Activated T-cell treated with anti-CD3 and anti-CD28 coated beads, Interleukin-2, amount 50 U/mL, for 24 hours (primary cell): ENCODE data around the gene CCNH.

Source experiments
- DNase-seq: peaks from one replicate; pipeline ENCODE4 v3.0.0-alpha.2; 2020
- H3K27ac Mint-ChIP-seq: 2 replicates; pipeline ENCODE4 v1.8.0; 2020; ENCODE audit warnings: mild to moderate bottlenecking, mixed read lengths
- H3K27me3 Mint-ChIP-seq: 2 replicates; pipeline ENCODE4 v1.8.0; 2020; ENCODE audit warnings: mixed read lengths
- H3K36me3 Mint-ChIP-seq: 2 replicates; pipeline ENCODE4 v1.8.0; 2020; ENCODE audit warnings: low read depth, mixed read lengths
- H3K4me1 Mint-ChIP-seq: 2 replicates; pipeline ENCODE4 v1.8.0; 2020; ENCODE audit warnings: low read depth, mixed read lengths
- H3K4me3 Mint-ChIP-seq: 2 replicates; pipeline ENCODE4 v1.8.0; 2020; ENCODE audit warnings: mild to moderate bottlenecking, moderate library complexity, mixed read lengths
- H3K9me3 Mint-ChIP-seq: 2 replicates; pipeline ENCODE4 v1.8.0; 2020; ENCODE audit warnings: mixed read lengths

The CCNH gene

GRCh38 chr5:87412630-87413342 lies at the start of gene CCNH:
TSS of gene CCNH (minus strand) at chr5:87412930. CDS start at chr5:87412794, 136 bp downstream.
- Mint-ChIP-seq H3K36me3 (peaks cover 46% of the 10 kb centered on the region), H3K9me3 (no peaks in the 10 kb centered on the region)

GRCh38 chr5:87457706-87458105 lies 45.0 kb upstream of the CCNH start:
- DNase-seq, result no peak
- Mint-ChIP-seq H3K27ac (no peak overlapping the region), H3K9me3 (no peaks in the 10 kb centered on the region), H3K36me3 (no peaks in the 10 kb centered on the region), H3K27me3 (peaks cover 29% of the 10 kb centered on the region), H3K4me3 (no peak overlapping the region), H3K4me1 (no peaks in the 10 kb centered on the region)

More at GRCh38 chr5:87412630-87413342, at the start of gene CCNH:
- H3K27ac Mint-ChIP-seq, result peak within 1 kb of the TSS; percentile 96
- peak; percentile 93 for DNase-seq
- peaks cover 41% of the 10 kb centered on the region for H3K4me1 Mint-ChIP-seq
- H3K27me3 Mint-ChIP-seq, result no peaks in the 10 kb centered on the region
- peak within 1 kb of the TSS; percentile 94 for H3K4me3 Mint-ChIP-seq

- H3K36me3 Mint-ChIP-seq, result no peaks in the 10 kb centered on the region
- peaks cover 24% of the 10 kb centered on the region for H3K27me3 Mint-ChIP-seq
- H3K4me3 Mint-ChIP-seq, result no peak overlapping the region
- no peak for DNase-seq
- H3K9me3 Mint-ChIP-seq, result no peaks in the 10 kb centered on the region
- H3K27ac Mint-ChIP-seq, result no peak overlapping the region
- no peaks in the 10 kb centered on the region for H3K4me1 Mint-ChIP-seq
Measured at GRCh38 chr5:87453801-87454200, 41.1 kb upstream of the CCNH start.

GRCh38 chr5:87452837-87453236 lies 40.1 kb upstream of the CCNH start:
- H3K27me3 Mint-ChIP-seq, result peaks cover 18% of the 10 kb centered on the region
- H3K36me3 Mint-ChIP-seq, result no peaks in the 10 kb centered on the region
- no peak for DNase-seq
- H3K4me1 Mint-ChIP-seq, result no peaks in the 10 kb centered on the region
- no peaks in the 10 kb centered on the region for H3K9me3 Mint-ChIP-seq
- no peak overlapping the region for H3K27ac Mint-ChIP-seq
- no peak overlapping the region for H3K4me3 Mint-ChIP-seq

GRCh38 chr5:87442419-87442818 lies 29.7 kb upstream of the CCNH start:
- Mint-ChIP-seq H3K27ac (no peak overlapping the region), H3K4me3 (no peak overlapping the region), H3K36me3 (no peaks in the 10 kb centered on the region), H3K4me1 (no peaks in the 10 kb centered on the region), H3K27me3 (peaks cover 9% of the 10 kb centered on the region), H3K9me3 (no peaks in the 10 kb centered on the region)
- no peak for DNase-seq

- DNase-seq, result no peak
- Mint-ChIP-seq H3K9me3 (no peaks in the 10 kb centered on the region), H3K27me3 (peaks cover 10% of the 10 kb centered on the region), H3K4me3 (no peak overlapping the region), H3K4me1 (no peaks in the 10 kb centered on the region), H3K27ac (no peak overlapping the region), H3K36me3 (no peaks in the 10 kb centered on the region)
Measured at GRCh38 chr5:87438231-87438630, 25.5 kb upstream of the CCNH start.

GRCh38 chr5:87437724-87438123 lies 25.0 kb upstream of the CCNH start:
- no peaks in the 10 kb centered on the region for H3K36me3 Mint-ChIP-seq
- H3K9me3 Mint-ChIP-seq, result no peaks in the 10 kb centered on the region
- peaks cover 10% of the 10 kb centered on the region for H3K27me3 Mint-ChIP-seq
- no peak overlapping the region for H3K27ac Mint-ChIP-seq
- H3K4me1 Mint-ChIP-seq, result no peaks in the 10 kb centered on the region
- H3K4me3 Mint-ChIP-seq, result no peak overlapping the region
- no peak for DNase-seq

- DNase-seq, result no peak
- H3K36me3 Mint-ChIP-seq, result no peaks in the 10 kb centered on the region
- no peak overlapping the region for H3K27ac Mint-ChIP-seq
Measured at GRCh38 chr5:87435144-87435694, 22.5 kb upstream of the CCNH start.

GRCh38 chr5:87434461-87434860 lies 21.7 kb upstream of the CCNH start:
- peaks cover 6% of the 10 kb centered on the region for H3K4me1 Mint-ChIP-seq
- H3K36me3 Mint-ChIP-seq, result no peaks in the 10 kb centered on the region
- DNase-seq, result no peak
- peaks cover 15% of the 10 kb centered on the region for H3K27me3 Mint-ChIP-seq
- H3K4me3 Mint-ChIP-seq, result no peak overlapping the region
- H3K27ac Mint-ChIP-seq, result no peak overlapping the region
- H3K9me3 Mint-ChIP-seq, result no peaks in the 10 kb centered on the region

More at GRCh38 chr5:87435144-87435694, 22.5 kb upstream of the CCNH start:
- peaks cover 6% of the 10 kb centered on the region for H3K4me1 Mint-ChIP-seq
- H3K9me3 Mint-ChIP-seq, result no peaks in the 10 kb centered on the region
- peaks cover 13% of the 10 kb centered on the region for H3K27me3 Mint-ChIP-seq
- no peak overlapping the region for H3K4me3 Mint-ChIP-seq

- Mint-ChIP-seq H3K27ac (no peak overlapping the region), H3K4me3 (no peak overlapping the region), H3K27me3 (peaks cover 18% of the 10 kb centered on the region), H3K4me1 (peaks cover 6% of the 10 kb centered on the region), H3K36me3 (no peaks in the 10 kb centered on the region), H3K9me3 (no peaks in the 10 kb centered on the region)
- no peak for DNase-seq
Measured at GRCh38 chr5:87433945-87434344, 21.2 kb upstream of the CCNH start.

GRCh38 chr5:87432460-87432859 lies 19.7 kb upstream of the CCNH start:
- no peak overlapping the region for H3K27ac Mint-ChIP-seq
- DNase-seq, result no peak
- H3K4me3 Mint-ChIP-seq, result no peak overlapping the region
- H3K9me3 Mint-ChIP-seq, result no peaks in the 10 kb centered on the region
- H3K27me3 Mint-ChIP-seq, result peaks cover 17% of the 10 kb centered on the region
- peaks cover 6% of the 10 kb centered on the region for H3K4me1 Mint-ChIP-seq
- H3K36me3 Mint-ChIP-seq, result no peaks in the 10 kb centered on the region

GRCh38 chr5:87430863-87431457 lies 18.2 kb upstream of the CCNH start:
- Mint-ChIP-seq H3K36me3 (no peaks in the 10 kb centered on the region), H3K4me1 (peaks cover 6% of the 10 kb centered on the region), H3K9me3 (no peaks in the 10 kb centered on the region), H3K27me3 (peaks cover 22% of the 10 kb centered on the region), H3K27ac (no peak overlapping the region), H3K4me3 (no peak overlapping the region)
- DNase-seq, result no peak

GRCh38 chr5:87423755-87424154 lies 11.0 kb upstream of the CCNH start:
- H3K27ac Mint-ChIP-seq, result no peak overlapping the region
- H3K4me3 Mint-ChIP-seq, result no peak overlapping the region
- no peaks in the 10 kb centered on the region for H3K36me3 Mint-ChIP-seq
- peaks cover 6% of the 10 kb centered on the region for H3K27me3 Mint-ChIP-seq
- no peak for DNase-seq
- H3K4me1 Mint-ChIP-seq, result no peaks in the 10 kb centered on the region
- no peaks in the 10 kb centered on the region for H3K9me3 Mint-ChIP-seq

- H3K9me3 Mint-ChIP-seq, result no peaks in the 10 kb centered on the region
- no peak overlapping the region for H3K27ac Mint-ChIP-seq
- DNase-seq, result no peak
- H3K4me1 Mint-ChIP-seq, result no peaks in the 10 kb centered on the region
- no peak overlapping the region for H3K4me3 Mint-ChIP-seq
- H3K36me3 Mint-ChIP-seq, result no peaks in the 10 kb centered on the region
- H3K27me3 Mint-ChIP-seq, result no peaks in the 10 kb centered on the region
Measured at GRCh38 chr5:87421307-87421706, 8.6 kb upstream of the CCNH start.

- Mint-ChIP-seq H3K27me3 (no peaks in the 10 kb centered on the region), H3K27ac (no peak overlapping the region), H3K9me3 (no peaks in the 10 kb centered on the region), H3K4me1 (peaks cover 2% of the 10 kb centered on the region), H3K4me3 (no peak overlapping the region), H3K36me3 (no peaks in the 10 kb centered on the region)
- DNase-seq, result no peak
Measured at GRCh38 chr5:87418506-87418905, 5.8 kb upstream of the CCNH start.
